HG02970 (cell line): ENCODE results near the gene MKKS.

Experiments used
- ATAC-seq: cut with Tn5 transposase; IDR thresholded peaks from one replicate; pipeline ENCODE4 v1.9.1; 2021; ENCODE audit warnings: mild to moderate bottlenecking, moderate library complexity, moderate number of reproducible peaks; ENCODE audit not compliant: unreplicated experiment, low FRiP score

Gene MKKS

GRCh38 chr20:10371467-10371866 is 62.6 kb downstream of the MKKS start:
- ATAC-seq, result no peak

- ATAC-seq, result no peak
These were observed 63.7 kb downstream of the MKKS start for GRCh38 chr20:10370091-10370887.

- ATAC-seq, result no peak
These were observed 64.3 kb downstream of the MKKS start for GRCh38 chr20:10369723-10370090.

GRCh38 chr20:10368702-10369041 is 65.3 kb downstream of the MKKS start:
- no peak for ATAC-seq

- ATAC-seq, result no peak
These were observed 65.9 kb downstream of the MKKS start for GRCh38 chr20:10367943-10368701.

GRCh38 chr20:10367693-10367942 is 66.4 kb downstream of the MKKS start:
- ATAC-seq, result no peak

- ATAC-seq, result no peak
These were observed 66.9 kb downstream of the MKKS start for GRCh38 chr20:10366898-10367692.

GRCh38 chr20:10362674-10363073 is 71.3 kb downstream of the MKKS start:
- ATAC-seq, result peak; percentile 55

- no peak for ATAC-seq
These were observed 73.1 kb downstream of the MKKS start for GRCh38 chr20:10360878-10361277.

- no peak for ATAC-seq
These were observed 74.4 kb downstream of the MKKS start for GRCh38 chr20:10359621-10360040.

- no peak for ATAC-seq
These were observed 76.0 kb downstream of the MKKS start for GRCh38 chr20:10357974-10358373.

GRCh38 chr20:10357061-10357708 is 76.8 kb downstream of the MKKS start:
- no peak for ATAC-seq

- ATAC-seq, result no peak
These were observed 77.4 kb downstream of the MKKS start for GRCh38 chr20:10356628-10357027.

GRCh38 chr20:10352934-10353824 is 80.8 kb downstream of the MKKS start:
- no peak for ATAC-seq
